Lower leg skin (tissue), 4 donors: ENCODE data around the gene ARMH1. TPM values are rescaled to one million over a fixed set of nuclear protein-coding genes. Genes with fewer than 3 reads are reported as not detected.

Source experiments
- DNase-seq, 2 donors: peaks; one replicate each; pipeline ENCODE4 v3.0.0-alpha.2; 2019; ENCODE audit warnings: low spot score in 2 of 2
- H3K4me3 ChIP-seq: fragments of 200-600 bp; sonication (generic); 2 replicates; pipeline ENCODE4 v1.5.1; 2017; ENCODE audit warnings: mild to moderate bottlenecking, low read depth; ENCODE audit not compliant: poor library complexity, severe bottlenecking
- CTCF ChIP-seq, 3 donors: fragments of 450-650 bp; IDR thresholded peaks; one replicate each; pipeline ENCODE4 v1.5.1; 2016; ENCODE audit warnings: antibody characterized with exemption in 3 of 3, mild to moderate bottlenecking in 3 of 3, moderate library complexity in 2 of 3
- POLR2A ChIP-seq, 2 donors: fragments of 450-650 bp; IDR thresholded peaks; one replicate each; pipeline ENCODE4 v1.6.1; 2016 to 2017; ENCODE audit warnings: antibody characterized with exemption in 2 of 2, mild to moderate bottlenecking in 1 of 2, moderate library complexity in 1 of 2
- WGBS, 2 donors: methylation state at CpG; one replicate each; pipeline ENCODE4 v1.1.5; 2018; 5-methylcytosine and 5-hydroxymethylcytosine counted together
- intact Hi-C: fragments of 100-400 bp; cut with DNase I; formaldehyde crosslinking; loops from one replicate; pipeline ENCODE4 v1.15.0; 2023; ENCODE audit warnings: low total_unique reads
- total RNA-seq, 4 donors: library from RNA; depleted of rRNA; stranded (reverse); fragments of >200 nt; gene quantifications; one replicate each; pipeline ENCODE4 v1.1.0, GENCODE V29; 2016

ARMH1 gene
- total RNA-seq, 4 donors from 2014 or later, result 2.7 TPM; not detected in 3

- no peak overlapping the region for H3K4me3 ChIP-seq
- TF ChIP-seq CTCF (IDR thresholded peaks at IDR 0.05) (no peak), POLR2A (IDR thresholded peaks at IDR 0.05) (no peak)
- WGBS, 2 donors, result 85 to 86% methylated on average over 14 of the region's 14 CpGs
- DNase-seq, result no peak
- intact Hi-C loops, result no loop called here
Observed at GRCh38 chr1:44681905-44682882, 7.7 kb downstream of the ARMH1 start.

- no peak for TF ChIP-seq CTCF (IDR thresholded peaks at IDR 0.05)
- no peak for TF ChIP-seq POLR2A (IDR thresholded peaks at IDR 0.05)
- no peak overlapping the region for H3K4me3 ChIP-seq
- intact Hi-C loops, result no loop called here
- no peak for DNase-seq
- WGBS, 2 donors, result 93 to 97% methylated on average over 3 of the region's 3 CpGs
Observed at GRCh38 chr1:44682883-44683265, 8.4 kb downstream of the ARMH1 start.

GRCh38 chr1:44684525-44684924, 10.0 kb downstream of the ARMH1 start:
- H3K4me3 ChIP-seq, result no peak overlapping the region
- DNase-seq, result no peak
- TF ChIP-seq POLR2A (IDR thresholded peaks at IDR 0.05) (no peak), CTCF (IDR thresholded peaks at IDR 0.05) (no peak)
- intact Hi-C loops, result no loop called here
- 75 to 79% methylated on average over 1 of the region's 1 CpG for WGBS, 2 donors

- intact Hi-C loops, result no loop called here
Observed at GRCh38 chr1:44685218-44685617, 10.7 kb downstream of the ARMH1 start.

GRCh38 chr1:44685881-44686280, 11.4 kb downstream of the ARMH1 start:
- no peak for DNase-seq
- H3K4me3 ChIP-seq, result no peak overlapping the region
- 68 to 71% methylated on average over 8 of the region's 8 CpGs for WGBS, 2 donors
- intact Hi-C loops, result loop anchor here (2.0 kb wide), 1 partner anchor 71 kb away; no protein-coding TSS in a partner anchor
- TF ChIP-seq CTCF (IDR thresholded peaks at IDR 0.05), result no peak

More at GRCh38 chr1:44685218-44685617, 10.7 kb downstream of the ARMH1 start:
- 92 to 96% methylated on average over 4 of the region's 4 CpGs for WGBS, 2 donors
- no peak for TF ChIP-seq POLR2A (IDR thresholded peaks at IDR 0.05)
- TF ChIP-seq CTCF (IDR thresholded peaks at IDR 0.05), result no peak
- no peak overlapping the region for H3K4me3 ChIP-seq
- DNase-seq, result no peak
